HG03159 (cell line): ENCODE data around the gene POLD2.
"Not testable (repeated sequence)": the region's sequence is repeated elsewhere in the genome, so short reads cannot be mapped to it uniquely, and the experiment has no call there.

Experiments used
- ATAC-seq: cut with Tn5 transposase; IDR thresholded peaks from one replicate; pipeline ENCODE4 v1.9.1; 2021; ENCODE audit warnings: mild to moderate bottlenecking, moderate library complexity; ENCODE audit not compliant: unreplicated experiment

POLD2 gene

GRCh38 chr7:44139311-44140010 is 16.1 kb upstream of the POLD2 start:
- ATAC-seq: no peak

DNA sequence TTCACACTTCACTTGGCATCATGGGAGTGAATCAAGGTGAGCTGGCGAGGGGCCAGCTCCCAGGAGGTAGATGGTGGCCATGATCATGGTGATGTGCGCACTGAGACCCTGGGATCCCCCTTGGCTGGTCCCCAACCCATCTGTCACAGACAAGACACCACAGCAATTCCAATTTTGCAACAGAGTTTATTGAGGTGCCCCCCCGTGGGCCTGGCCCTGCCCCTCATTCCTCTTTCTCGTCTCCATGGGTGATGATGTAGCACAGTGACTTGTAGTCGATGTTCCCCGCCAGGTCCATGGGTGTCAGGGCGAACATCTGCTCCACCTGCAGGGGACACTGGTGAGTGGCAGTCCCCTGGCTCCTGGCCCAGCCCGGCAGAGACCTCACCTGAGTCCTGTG is 15.3 kb upstream of the POLD2 start:
- no peak for ATAC-seq

DNA sequence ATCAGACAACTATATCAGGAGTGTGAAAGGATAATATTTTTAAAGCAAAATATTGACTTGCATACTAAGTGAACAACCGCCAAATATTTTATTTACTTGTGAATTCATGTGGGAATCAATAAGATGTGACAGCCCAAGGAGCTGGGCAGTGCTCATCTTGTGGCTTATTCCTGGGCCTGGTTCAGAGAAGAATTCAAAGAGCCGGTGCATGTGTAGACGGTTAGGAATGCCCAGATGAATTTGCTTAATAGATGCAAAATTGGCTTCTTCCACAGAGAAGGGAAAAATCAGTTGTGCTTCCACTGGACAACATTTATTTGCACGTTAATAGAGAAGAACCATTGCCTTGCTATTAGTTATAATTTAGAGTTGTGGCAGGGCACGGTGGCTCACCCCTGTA is 13.4 kb upstream of the POLD2 start:
- ATAC-seq: no peak

- ATAC-seq: no peak
Measured at GRCh38 chr7:44134943-44135628, 11.7 kb upstream of the POLD2 start.

GRCh38 chr7:44133295-44133694 is 9.9 kb upstream of the POLD2 start:
- ATAC-seq: no peak

DNA sequence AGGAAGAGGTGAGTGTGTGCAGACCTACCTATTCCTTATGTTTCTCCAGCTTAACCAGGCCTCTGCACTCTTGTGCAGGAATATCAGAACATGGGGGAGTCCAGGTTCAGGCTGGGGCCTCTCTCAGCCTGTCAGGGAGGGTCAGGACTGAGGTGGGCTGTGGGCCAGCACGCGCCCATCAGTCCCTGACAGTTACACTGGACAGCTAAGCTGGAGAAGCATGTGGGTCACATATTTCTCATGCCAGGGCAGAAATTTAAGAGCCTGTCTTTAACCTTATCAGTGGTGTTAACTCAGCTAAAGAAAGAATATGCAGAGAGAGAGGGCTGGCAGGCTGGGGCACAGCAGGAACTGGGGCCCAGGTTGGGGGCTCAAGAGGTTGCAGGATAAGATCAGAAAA is 8.7 kb upstream of the POLD2 start:
- no peak for ATAC-seq

GRCh38 chr7:44131173-44132029 is 8.1 kb upstream of the POLD2 start:
- ATAC-seq: no peak

- ATAC-seq: no peak
Measured at GRCh38 chr7:44128721-44129582, 5.6 kb upstream of the POLD2 start.

GRCh38 chr7:44127161-44127560 is 3.8 kb upstream of the POLD2 start:
- ATAC-seq: no peak

GRCh38 chr7:44126574-44126973 is 3.2 kb upstream of the POLD2 start:
- ATAC-seq: not testable (repeated sequence)

GRCh38 chr7:44124822-44125202 is 1.5 kb upstream of the POLD2 start:
- ATAC-seq: no peak

GRCh38 chr7:44122529-44122928 is 819 bp downstream of the POLD2 start:
- no peak for ATAC-seq

- ATAC-seq: no peak
Measured at GRCh38 chr7:44121761-44122420, 1.5 kb downstream of the POLD2 start.

DNA sequence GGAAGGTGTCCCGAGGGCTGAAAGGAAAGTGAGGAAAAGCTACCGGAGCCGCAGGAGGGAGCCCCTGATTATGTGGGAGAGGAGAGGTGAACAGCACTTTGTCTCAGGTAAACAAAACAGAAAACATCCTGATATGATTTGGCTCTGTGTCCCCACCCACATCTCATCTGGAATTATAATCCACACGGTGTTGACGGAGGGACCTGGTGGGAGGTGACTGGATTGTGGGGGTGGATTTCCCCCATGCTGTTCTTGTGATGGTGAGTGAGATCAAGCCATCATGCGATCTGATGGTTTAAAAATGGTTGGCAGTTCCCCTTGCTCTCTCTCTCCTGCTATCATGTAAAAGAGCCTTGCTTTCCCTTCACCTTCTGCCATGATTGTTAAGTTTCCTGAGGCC is 3.0 kb downstream of the POLD2 start:
- ATAC-seq: no peak

DNA sequence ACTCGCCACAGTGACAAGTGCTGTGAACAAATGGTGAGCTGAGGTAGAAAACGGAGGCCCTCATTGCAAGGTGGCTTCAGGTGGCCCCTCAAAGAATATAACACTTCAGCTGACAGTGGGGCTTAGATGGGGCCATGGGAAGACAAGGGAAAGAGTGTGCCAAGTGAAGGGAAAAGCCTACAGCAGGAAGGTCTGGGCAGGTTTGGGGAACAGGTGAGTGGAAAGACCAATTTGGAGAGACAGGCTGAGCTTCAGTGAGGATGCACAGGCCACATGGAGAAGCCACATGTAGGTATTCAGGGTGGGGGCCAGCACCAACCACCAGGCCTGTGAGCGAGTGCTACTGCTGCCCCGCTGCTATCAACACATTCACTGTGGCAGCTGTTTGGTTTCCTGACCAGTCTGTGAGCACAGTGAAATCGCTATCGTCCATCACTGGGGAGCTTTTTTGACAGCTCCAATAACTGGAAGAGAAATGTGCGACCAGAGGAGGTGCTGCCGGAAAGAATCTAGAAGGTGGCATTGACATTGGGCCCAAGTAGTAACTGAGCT is 3.4 kb downstream of the POLD2 start:
- no peak for ATAC-seq

- no peak for ATAC-seq
Measured at GRCh38 chr7:44117801-44118429, 5.4 kb downstream of the POLD2 start.

DNA sequence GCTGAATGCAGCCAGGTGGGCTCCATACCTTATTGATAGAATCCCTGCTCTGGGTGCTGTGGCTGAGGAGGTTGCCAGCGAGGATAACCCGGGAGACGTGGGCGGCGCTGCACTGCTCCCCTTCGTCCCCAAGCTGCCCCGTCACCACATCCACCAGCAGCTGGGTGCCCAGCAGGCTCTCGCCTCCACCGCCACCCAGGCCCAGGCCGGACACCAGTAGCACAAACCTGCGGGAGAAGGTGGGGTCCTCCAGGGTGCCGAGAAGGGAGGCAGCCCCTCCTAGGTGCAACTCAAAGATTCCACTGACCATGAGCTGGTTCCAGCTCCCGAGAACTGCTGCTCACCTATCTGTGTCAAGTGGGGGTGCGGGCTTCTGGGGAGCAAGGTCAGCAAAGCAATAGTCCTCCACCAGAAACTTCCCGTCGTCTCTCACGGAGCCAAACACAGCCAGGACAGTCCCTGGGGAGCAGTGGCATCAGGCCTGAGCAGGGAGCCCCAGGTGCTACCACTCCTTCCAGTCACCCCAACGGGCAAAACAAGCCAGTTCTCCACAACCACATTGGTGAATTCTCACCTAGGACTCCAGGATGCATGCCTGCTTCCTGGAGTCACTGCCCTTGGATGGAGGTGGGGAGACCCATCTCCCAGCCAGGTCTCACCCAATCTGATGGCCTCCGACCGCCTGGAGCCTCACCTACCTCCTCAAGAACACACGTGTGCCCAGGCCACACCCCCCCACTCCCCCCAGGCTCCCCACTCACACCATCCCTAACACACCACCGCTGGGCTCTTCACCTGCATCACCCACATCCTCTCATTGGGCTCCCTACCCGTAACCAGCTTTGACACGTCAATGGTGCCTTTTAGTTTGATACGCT is 6.3 kb downstream of the POLD2 start:
- ATAC-seq: no peak

GRCh38 chr7:44116087-44116788 is 7.1 kb downstream of the POLD2 start:
- no peak for ATAC-seq
